ENCODE measurements around the gene PDHB.
"Not testable (repeated sequence)": the region's sequence is repeated elsewhere in the genome, so short reads cannot be mapped to it uniquely, and the experiment has no call there.

The PDHB gene

DNA sequence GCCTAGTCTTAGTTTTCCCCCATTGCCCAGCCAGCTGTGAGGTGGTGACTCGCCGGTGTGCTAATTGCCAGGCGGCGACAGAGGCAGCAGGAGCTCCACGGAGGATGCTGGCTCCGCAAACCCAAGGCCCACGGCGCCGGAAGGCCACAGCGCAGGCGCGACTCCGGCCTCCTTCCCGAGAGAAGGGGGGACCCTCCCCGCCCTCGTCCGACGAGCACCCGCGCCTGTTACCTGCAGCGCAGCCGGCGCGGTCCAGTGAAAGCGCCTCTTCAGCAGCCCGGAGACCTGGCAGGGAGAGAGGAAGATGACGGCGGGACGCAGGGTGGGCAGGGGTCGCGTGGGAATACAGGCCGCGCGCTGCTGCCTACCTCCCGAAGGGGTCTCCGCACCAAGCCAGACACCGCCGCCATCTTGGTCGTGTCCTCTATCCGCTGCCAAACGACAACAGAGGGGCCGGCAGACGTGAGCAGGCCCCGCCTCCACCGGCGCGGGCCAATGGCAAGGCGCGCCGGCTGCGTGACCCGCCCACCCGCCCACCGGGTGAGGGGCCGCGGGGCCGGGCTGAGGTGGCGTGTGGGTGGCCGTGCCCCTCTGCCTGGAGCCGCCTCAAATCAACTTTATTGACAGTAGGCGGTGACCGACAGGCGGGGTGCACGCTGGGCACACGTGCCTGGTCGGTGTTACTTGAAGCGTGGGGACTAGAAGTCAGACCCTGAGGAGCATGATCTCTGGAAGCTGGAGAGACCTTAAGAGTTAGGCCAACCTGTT, at the start of gene PDHB:
TSS of gene PDHB (minus strand) at position 433 of the 768 bp plus-strand sequence. CDS start at position 410, 23 bp downstream.
- ATAC-seq: peak; percentile 96

DNA sequence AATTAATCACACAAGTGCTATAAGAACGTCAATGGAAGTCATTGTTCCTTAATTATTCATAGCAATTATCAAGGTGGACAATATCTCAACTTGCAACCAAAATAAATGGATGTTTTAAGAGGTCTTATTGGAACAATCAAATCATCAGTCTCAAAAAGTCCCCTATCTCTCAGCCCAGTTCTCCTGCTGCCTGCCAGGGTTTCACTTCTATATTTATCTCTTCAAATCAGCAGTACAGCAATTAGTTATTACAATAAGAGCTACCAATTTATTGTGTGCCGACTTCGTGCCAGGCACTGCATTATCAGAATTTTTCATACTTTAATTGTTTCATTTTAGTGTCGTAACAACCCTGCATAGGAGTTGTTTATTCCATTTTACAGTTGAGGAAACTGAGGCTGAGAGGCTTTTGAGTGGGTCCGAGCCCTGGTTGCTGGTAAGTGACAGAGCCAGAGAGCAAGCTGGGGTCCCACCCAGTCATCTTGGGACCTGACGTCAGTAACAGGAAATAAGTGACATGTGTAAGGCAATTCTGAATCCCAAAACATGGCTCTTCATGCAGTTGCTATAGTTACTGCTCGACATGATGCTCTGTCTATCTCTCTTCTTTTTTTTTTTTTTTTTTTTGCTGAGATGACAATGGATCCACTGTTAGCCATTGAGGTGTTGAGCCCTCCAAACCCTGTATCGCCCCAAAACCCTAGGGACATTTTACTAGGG, 49.4 kb upstream of the PDHB start:
- DNase-seq: no peak
- no peak for ATAC-seq

More for the DNA sequence above, at the start of gene PDHB:
- DNase-seq: peak; percentile 89

- DNase-seq: no peak
Observed at GRCh38 chr3:58480309-58480708, 46.7 kb upstream of the PDHB start.

DNA sequence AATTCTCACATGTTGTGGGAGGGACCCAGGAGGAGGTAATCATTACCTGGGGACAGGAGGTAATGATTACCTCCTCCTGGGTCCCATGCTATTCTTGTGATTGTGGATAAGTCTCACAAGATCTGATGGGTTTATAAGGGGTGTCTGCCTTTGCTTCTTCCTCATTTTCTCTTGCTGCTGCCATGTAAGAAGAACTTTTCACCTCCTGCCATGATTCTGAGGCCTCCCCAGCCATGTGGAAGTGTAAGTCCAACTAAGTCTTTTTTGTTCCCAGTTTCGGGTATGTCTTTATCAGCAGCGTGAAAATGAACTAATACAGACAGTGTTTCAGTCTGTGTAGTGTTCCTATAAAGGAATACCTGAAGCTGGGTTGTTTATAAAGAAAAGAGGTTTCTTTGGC, 45.1 kb upstream of the PDHB start:
- DNase-seq (no peak), ATAC-seq (no peak)

More at GRCh38 chr3:58480309-58480708, 46.7 kb upstream of the PDHB start:
- no peak for ATAC-seq

DNA sequence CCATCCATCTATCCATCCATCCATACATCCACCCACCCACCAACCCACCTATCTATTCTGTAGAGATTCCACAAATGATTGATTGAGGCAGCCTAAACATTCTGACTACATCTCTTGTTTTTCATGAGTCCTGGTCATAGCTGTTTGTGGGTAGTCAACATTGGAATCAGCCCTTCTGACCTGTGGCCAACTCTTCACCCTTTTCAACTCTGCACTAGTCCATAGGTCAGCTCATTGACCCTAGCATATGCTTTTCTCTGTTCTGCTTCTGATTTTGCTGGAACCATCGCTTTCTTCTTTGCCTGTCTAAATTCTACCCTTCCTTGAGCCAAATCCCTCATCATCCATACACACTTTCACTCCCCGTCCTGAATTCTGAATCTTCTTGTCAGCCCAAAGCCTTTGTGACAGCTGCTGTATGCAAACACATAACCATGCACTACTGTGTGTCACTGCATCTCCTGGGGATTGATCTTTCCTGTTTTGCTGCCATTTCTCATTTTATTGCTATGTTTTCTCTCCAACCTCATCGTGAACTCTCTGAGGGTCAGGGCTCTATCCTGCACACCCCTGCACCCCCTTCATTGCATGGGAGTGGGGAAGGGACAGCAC, 41.4 kb upstream of the PDHB start:
- no peak for DNase-seq
- no peak for ATAC-seq

- DNase-seq (no peak), ATAC-seq (no peak)
Observed at GRCh38 chr3:58474348-58474911, 40.8 kb upstream of the PDHB start.

GRCh38 chr3:58473275-58473674, 39.6 kb upstream of the PDHB start:
- no peak for DNase-seq
- no peak for ATAC-seq

- DNase-seq: peak; percentile 50
- ATAC-seq: peak; percentile 97
Observed at GRCh38 chr3:58471025-58471887, 37.6 kb upstream of the PDHB start.

- ATAC-seq: no peak
- no peak for DNase-seq
Observed at GRCh38 chr3:58470363-58471024, 36.9 kb upstream of the PDHB start.

GRCh38 chr3:58469096-58469495, 35.5 kb upstream of the PDHB start:
- DNase-seq (no peak), ATAC-seq (no peak)

DNA sequence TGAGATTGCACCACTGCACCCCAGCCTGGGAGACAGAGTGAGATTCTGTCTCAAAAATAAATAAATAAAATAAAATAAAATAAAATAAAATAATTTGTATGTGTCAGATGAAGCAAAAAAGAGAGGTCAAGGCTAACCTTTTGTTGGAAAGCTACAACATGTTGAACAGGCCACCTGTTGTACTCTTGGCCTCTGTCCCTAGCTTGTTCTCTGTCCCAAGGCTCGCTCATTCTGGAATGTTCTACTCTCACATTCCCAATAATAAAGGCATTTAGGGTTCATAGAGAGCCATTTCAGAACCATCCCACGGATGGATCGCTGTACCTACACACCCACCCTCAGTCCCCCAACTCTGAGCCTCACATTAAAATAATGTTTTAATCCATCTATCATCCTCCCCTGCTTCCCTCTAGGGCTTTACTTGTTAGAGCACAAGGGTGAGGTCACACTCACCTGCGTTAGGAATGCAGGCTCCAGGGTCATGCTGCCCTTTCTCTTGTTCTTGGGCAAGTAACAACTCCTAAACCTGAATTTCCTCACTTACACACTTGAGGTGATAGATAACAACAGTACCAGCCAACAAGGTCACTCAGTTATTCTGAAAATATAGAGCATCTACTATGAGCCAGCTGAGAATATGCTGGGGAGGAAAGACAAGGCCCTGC, 33.4 kb upstream of the PDHB start:
- no peak for ATAC-seq
- no peak for DNase-seq

DNA sequence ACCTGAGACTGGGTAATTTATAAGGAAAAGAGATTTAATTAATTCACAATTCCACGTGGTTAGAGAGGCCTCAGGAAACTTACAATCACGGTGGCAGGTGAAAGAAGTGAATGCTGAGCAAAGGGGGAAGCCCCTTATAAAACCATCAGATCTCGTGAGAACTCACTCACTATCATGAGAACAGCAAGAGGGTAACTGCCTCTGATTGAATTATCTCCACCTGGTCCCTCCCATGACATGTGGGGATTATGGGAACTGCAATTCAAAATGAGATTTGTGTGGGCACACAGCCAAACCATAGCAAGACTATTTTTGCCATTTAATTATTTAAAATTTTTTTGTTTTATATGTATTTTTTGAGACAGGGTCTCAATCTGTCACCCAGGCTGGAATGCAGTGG, 31.2 kb upstream of the PDHB start:
- ATAC-seq (peak; percentile 55), DNase-seq (no peak)

DNA sequence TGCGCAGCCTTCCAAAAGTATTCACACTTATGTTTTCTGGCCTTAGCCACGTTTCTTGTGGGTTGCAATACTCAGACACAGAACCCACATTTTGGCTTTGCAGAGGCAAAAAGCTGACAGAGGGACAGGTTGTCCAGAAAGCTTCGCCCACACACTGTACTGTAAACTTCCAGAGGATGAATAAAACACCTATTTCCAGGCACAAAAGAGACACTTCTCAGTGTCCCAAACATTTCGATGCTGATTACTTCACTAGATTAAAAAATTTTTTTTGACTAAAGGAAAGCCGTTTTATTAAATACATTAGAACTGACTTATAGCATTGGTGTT, 30.3 kb upstream of the PDHB start:
- no peak for ATAC-seq
- DNase-seq: no peak

DNA sequence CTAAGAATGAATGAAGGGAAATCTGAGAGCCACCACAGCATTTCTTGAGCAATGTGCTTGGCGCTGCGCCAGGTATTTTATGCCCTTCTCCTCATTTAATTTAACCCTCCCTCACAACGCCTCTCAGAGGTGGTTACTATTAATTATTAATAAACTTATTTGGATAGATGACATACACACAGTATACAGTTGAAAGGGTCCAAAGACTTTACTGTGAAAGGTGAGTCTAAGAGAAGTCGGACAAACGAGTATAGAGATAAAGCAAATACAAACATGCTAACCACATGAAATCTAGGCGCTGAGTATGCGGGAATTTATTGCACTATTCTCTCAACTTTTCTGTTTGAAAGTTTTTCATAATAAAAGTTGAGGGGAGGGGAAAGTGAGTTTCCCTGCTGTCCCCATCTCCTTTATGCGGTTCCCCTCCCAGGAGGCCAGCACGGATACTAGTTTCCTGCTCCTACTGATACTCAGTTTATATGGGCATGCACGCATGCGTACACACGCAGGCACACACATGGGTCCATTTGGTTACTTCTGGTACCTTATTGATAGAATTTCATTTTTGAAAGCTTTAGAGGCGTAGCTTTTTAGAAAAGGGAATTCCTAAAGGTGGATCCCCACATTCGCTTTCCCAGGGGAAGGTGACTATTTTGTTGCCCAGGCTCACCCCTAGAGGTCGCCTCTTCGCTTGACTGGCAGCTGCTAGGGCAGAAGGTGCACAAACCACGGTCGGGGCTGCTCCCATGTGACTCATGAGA, 29.7 kb upstream of the PDHB start:
- DNase-seq: peak; percentile 83
- peak; percentile 98 for ATAC-seq

DNA sequence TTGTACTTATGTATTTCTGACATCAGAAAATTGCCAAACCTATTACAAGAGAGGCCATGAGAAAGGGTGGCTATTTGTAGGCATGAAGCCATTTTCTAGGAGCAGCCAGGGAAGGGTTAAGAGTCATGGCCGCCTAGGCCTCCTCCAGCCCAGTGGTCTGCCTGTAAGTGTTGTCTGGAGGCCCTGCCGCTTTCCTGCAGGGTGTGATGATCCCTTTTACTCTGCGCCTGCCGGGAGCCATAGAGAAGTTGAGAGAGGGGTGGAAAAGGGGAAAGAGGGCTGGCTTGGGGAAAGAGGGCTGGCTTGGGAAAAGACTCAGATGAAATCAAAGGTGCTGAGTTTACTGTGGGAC, 29.2 kb upstream of the PDHB start:
- DNase-seq (no peak), ATAC-seq (no peak)

GRCh38 chr3:58459160-58459559, 25.5 kb upstream of the PDHB start:
- DNase-seq: no peak
- ATAC-seq: no peak

- no peak for DNase-seq
- ATAC-seq: no peak
Observed at GRCh38 chr3:58452176-58452575, 18.5 kb upstream of the PDHB start.

- DNase-seq: no peak
- no peak for ATAC-seq
Observed at GRCh38 chr3:58441514-58442450, 8.2 kb upstream of the PDHB start.

DNA sequence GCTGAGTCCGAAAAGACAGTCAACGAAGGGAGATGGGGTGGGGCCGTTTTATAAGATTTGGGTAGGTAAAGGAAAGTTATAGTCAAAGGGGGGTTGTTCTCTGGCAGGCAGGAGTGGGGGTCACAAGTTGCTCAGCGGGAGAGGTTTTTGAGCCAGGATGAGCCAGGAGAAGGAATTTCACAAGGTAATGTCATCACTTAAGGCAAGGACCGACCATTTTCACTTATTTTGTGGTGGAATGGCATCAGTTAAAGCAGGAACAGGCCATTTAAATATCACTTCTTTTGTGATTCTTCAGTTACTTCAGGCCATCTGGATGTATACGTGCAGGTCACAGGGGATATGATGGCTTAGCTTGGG, 7.3 kb upstream of the PDHB start:
- not testable (repeated sequence) for DNase-seq, ATAC-seq
